Measurements from ENCODE around the gene TPGS2. TPM values are rescaled to one million over a fixed set of nuclear protein-coding genes. Genes with fewer than 3 reads are reported as not detected.

The TPGS2 gene
- total RNA-seq, 2 experiments from 2014 or later: 44.8 to 55.1 TPM

DNA sequence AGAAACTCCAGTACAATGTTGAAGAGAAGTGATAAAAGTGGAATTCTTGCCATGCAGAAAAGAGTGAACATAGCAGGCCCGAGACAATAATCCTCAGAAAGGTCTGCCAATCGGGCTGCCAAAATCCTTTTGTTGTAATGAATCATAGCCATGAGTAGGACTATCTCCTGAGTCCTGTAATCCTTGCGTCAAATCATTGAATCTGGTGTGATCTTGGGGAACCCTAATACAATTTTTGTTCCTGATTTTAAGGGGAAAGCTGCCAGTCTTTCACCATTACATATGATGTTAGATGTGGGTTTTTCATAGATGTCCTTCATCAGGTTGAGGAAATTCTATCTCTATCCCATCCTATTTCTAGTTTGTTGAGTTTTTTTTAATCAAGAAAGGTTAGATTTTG, 2.2 kb downstream of the TPGS2 start:
- H3K27ac ChIP-seq (ENCODE audit: low read depth, low read length, poor library complexity, severe bottlenecking): no peak overlapping the region
- no peak overlapping the region for H3K4me2 ChIP-seq (ENCODE audit: low read length)
- CTCF ChIA-PET (ENCODE audit: unreplicated experiment): interaction anchor here (0.6 kb wide), 1 partner anchor 176 kb away, joined by 3 read pairs; no protein-coding TSS in a partner anchor
- BruUV-seq (replicated peaks): TSS peak; percentile 52
- peaks cover 30% of the 10 kb centered on the region for H3K36me3 ChIP-seq (ENCODE audit: insufficient read depth, low read length)
- H4K20me1 ChIP-seq (ENCODE audit: insufficient read depth, low read length): no peaks in the 10 kb centered on the region
- intact Hi-C loops (cut with micrococcal nuclease; ENCODE audit: unreplicated experiment): no loop called here
- H3K4me3 ChIP-seq (ENCODE audit: low read depth, low read length, poor library complexity, severe bottlenecking): no peak overlapping the region
- DNase-seq (ENCODE audit: low spot score): no peak
- H3K79me2 ChIP-seq (ENCODE audit: insufficient read depth, low read depth, low read length): peaks cover 22% of the 10 kb centered on the region; the same call in 1 of the 2 replicates
- H3K9me3 ChIP-seq (ENCODE audit: low read length): no peaks in the 10 kb centered on the region
- peaks cover 13% of the 10 kb centered on the region for H3K4me1 ChIP-seq (ENCODE audit: insufficient read depth, low read length, poor library complexity, severe bottlenecking)
- POLR2A ChIA-PET: interaction anchor here (1.0 kb wide), 1 partner anchor 15 kb away, joined by 3 read pairs; no protein-coding TSS in a partner anchor
- no peak overlapping the region for H2AFZ ChIP-seq (ENCODE audit: low read length)
- no peaks in the 10 kb centered on the region for H3K9me2 ChIP-seq (ENCODE audit: insufficient read depth, low read length)
- TF ChIP-seq EZH2phosphoT487 (IDR thresholded peaks at IDR 0.05; ENCODE audit: borderline replicate concordance, low read depth, low read length): no peak
- TF ChIP-seq, protein P1, sequence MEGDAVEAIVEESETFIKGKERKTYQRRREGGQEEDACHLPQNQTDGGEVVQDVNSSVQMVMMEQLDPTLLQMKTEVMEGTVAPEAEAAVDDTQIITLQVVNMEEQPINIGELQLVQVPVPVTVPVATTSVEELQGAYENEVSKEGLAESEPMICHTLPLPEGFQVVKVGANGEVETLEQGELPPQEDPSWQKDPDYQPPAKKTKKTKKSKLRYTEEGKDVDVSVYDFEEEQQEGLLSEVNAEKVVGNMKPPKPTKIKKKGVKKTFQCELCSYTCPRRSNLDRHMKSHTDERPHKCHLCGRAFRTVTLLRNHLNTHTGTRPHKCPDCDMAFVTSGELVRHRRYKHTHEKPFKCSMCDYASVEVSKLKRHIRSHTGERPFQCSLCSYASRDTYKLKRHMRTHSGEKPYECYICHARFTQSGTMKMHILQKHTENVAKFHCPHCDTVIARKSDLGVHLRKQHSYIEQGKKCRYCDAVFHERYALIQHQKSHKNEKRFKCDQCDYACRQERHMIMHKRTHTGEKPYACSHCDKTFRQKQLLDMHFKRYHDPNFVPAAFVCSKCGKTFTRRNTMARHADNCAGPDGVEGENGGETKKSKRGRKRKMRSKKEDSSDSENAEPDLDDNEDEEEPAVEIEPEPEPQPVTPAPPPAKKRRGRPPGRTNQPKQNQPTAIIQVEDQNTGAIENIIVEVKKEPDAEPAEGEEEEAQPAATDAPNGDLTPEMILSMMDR (conservative IDR thresholded peaks at IDR 0.05; ENCODE audit: low read length): no peak

DNA sequence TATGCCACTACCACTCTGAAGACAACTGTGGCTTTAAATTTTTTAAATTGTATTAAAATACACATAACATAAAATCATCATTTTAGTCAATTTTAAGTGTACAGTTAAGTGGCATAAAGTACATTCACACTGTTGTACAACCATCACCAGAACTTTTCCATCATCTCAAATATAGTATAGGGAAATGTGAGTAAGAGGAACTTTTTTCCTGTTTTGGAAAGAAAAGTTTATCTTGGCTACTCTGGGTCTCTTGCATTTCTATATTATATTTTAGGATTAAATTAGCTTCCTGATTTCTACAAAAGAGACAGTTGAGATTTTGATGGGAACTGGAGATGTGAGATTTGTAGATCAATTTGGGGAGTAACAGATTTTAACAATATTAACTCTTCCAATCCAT, 3.3 kb downstream of the TPGS2 start:
- no peak overlapping the region for H3K4me2 ChIP-seq (ENCODE audit: low read length)
- peaks cover 13% of the 10 kb centered on the region for H3K4me1 ChIP-seq (ENCODE audit: insufficient read depth, low read length, poor library complexity, severe bottlenecking)
- BruUV-seq (replicated peaks): no TSS peak
- H3K27ac ChIP-seq (ENCODE audit: low read depth, low read length, poor library complexity, severe bottlenecking): no peak overlapping the region
- H3K9me2 ChIP-seq (ENCODE audit: insufficient read depth, low read length): no peaks in the 10 kb centered on the region
- H3K4me3 ChIP-seq (ENCODE audit: low read depth, low read length, poor library complexity, severe bottlenecking): no peak overlapping the region
- intact Hi-C loops (cut with micrococcal nuclease; ENCODE audit: unreplicated experiment): no loop called here
- H2AFZ ChIP-seq (ENCODE audit: low read length): no peak overlapping the region
- TF ChIP-seq, protein P1 (conservative IDR thresholded peaks at IDR 0.05; ENCODE audit: low read length): no peak
- no peak for TF ChIP-seq EZH2phosphoT487 (IDR thresholded peaks at IDR 0.05; ENCODE audit: borderline replicate concordance, low read depth, low read length)
- no peaks in the 10 kb centered on the region for H3K9me3 ChIP-seq (ENCODE audit: low read length)
- POLR2A ChIA-PET: no interaction called here
- peaks cover 22% of the 10 kb centered on the region; the same call in 1 of the 2 replicates for H3K79me2 ChIP-seq (ENCODE audit: insufficient read depth, low read depth, low read length)
- DNase-seq (ENCODE audit: low spot score): no peak
- H3K36me3 ChIP-seq (ENCODE audit: insufficient read depth, low read length): peaks cover 30% of the 10 kb centered on the region
- CTCF ChIA-PET (ENCODE audit: unreplicated experiment): no interaction called here
- no peaks in the 10 kb centered on the region for H4K20me1 ChIP-seq (ENCODE audit: insufficient read depth, low read length)

DNA sequence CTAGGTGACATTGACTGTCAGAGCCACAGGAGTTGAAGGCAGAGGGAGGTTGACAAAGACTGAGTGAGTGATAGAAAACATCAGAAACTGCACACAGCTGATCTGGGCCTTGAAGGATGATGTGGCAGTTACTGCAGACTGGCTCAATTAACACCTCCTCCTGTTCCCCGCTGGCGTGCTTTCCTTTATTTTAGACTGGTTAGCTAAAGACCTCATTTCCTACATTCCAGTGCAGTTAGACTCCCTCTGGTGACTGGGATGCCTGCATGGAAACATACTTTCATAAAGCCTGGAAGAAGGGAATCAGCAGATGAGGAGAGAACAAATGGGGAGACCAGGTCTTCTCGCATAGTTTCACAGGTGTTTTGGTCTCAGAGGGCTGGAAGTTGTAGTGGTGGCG, 7.1 kb downstream of the TPGS2 start:
- no peaks in the 10 kb centered on the region for H3K9me2 ChIP-seq (ENCODE audit: insufficient read depth, low read length)
- H3K27ac ChIP-seq (ENCODE audit: low read depth, low read length, poor library complexity, severe bottlenecking): no peak overlapping the region
- no peaks in the 10 kb centered on the region for H3K9me3 ChIP-seq (ENCODE audit: low read length)
- ChIA-PET CTCF (ENCODE audit: unreplicated experiment) (no interaction called here), POLR2A (interaction anchor here (0.6 kb wide), 1 partner anchor 675 kb away, joined by 4 read pairs; no protein-coding TSS in a partner anchor)
- no peak overlapping the region for H3K4me2 ChIP-seq (ENCODE audit: low read length)
- DNase-seq (ENCODE audit: low spot score): no peak
- TF ChIP-seq EZH2phosphoT487 (IDR thresholded peaks at IDR 0.05; ENCODE audit: borderline replicate concordance, low read depth, low read length): no peak
- TF ChIP-seq, protein P1 (conservative IDR thresholded peaks at IDR 0.05; ENCODE audit: low read length): no peak
- no peak overlapping the region for H3K4me3 ChIP-seq (ENCODE audit: low read depth, low read length, poor library complexity, severe bottlenecking)
- no TSS peak for BruUV-seq (replicated peaks)
- no peaks in the 10 kb centered on the region for H4K20me1 ChIP-seq (ENCODE audit: insufficient read depth, low read length)
- H3K36me3 ChIP-seq (ENCODE audit: insufficient read depth, low read length): peaks cover 47% of the 10 kb centered on the region
- peaks cover 6% of the 10 kb centered on the region; the same call in 1 of the 2 replicates for H3K79me2 ChIP-seq (ENCODE audit: insufficient read depth, low read depth, low read length)
- intact Hi-C loops (cut with micrococcal nuclease; ENCODE audit: unreplicated experiment): no loop called here
- no peaks in the 10 kb centered on the region for H3K4me1 ChIP-seq (ENCODE audit: insufficient read depth, low read length, poor library complexity, severe bottlenecking)
- H2AFZ ChIP-seq (ENCODE audit: low read length): no peak overlapping the region

All from OCI-LY7 (cell line).